ENCODE data around the gene EFNA3. TPM values are rescaled to one million over a fixed set of nuclear protein-coding genes. Genes with fewer than 3 reads are reported as not detected.
A peak's percentile ranks its signal among the peaks of the same experiment; 100 is the strongest.

EFNA3 gene
- total RNA-seq, 4 donors from 2014 or later, result 28.8 to 104 (median 77.6) TPM

DNA sequence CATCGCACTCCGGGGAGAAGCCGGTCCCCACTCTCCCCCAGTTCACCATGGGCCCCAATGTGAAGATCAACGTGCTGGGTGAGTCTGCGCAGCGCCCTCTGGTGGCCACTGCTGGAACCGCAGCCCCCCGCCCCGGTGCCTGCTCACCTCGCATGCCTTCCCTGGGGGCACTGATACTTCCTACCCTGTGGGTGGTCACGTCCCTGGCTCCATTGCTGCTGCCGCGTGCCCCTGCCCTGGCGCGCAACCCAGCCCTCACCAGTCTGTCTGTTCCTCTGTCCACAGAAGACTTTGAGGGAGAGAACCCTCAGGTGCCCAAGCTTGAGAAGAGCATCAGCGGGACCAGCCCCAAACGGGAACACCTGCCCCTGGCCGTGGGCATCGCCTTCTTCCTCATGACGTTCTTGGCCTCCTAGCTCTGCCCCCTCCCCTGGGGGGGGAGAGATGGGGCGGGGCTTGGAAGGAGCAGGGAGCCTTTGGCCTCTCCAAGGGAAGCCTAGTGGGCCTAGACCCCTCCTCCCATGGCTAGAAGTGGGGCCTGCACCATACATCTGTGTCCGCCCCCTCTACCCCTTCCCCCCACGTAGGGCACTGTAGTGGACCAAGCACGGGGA is 7.6 kb downstream of the EFNA3 start:
- Histone ChIP-seq H3K36me3 (no peaks in the 10 kb centered on the region), H3K4me1 (peaks cover 53% of the 10 kb centered on the region), H3K27me3 (peaks cover 31% of the 10 kb centered on the region), H3K4me3 (peak overlapping the region; percentile 61), H3K9me3 (no peaks in the 10 kb centered on the region), H3K27ac (peak overlapping the region; percentile 86)
- DNase-seq (ENCODE audit: low spot score in 2 of 2), result peak in 1 of 2 donors; percentile 89
- TF ChIP-seq, protein P1, sequence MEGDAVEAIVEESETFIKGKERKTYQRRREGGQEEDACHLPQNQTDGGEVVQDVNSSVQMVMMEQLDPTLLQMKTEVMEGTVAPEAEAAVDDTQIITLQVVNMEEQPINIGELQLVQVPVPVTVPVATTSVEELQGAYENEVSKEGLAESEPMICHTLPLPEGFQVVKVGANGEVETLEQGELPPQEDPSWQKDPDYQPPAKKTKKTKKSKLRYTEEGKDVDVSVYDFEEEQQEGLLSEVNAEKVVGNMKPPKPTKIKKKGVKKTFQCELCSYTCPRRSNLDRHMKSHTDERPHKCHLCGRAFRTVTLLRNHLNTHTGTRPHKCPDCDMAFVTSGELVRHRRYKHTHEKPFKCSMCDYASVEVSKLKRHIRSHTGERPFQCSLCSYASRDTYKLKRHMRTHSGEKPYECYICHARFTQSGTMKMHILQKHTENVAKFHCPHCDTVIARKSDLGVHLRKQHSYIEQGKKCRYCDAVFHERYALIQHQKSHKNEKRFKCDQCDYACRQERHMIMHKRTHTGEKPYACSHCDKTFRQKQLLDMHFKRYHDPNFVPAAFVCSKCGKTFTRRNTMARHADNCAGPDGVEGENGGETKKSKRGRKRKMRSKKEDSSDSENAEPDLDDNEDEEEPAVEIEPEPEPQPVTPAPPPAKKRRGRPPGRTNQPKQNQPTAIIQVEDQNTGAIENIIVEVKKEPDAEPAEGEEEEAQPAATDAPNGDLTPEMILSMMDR (IDR thresholded peaks at IDR 0.05), result peak; percentile 94 to 100
- TF ChIP-seq EP300 (IDR thresholded peaks at IDR 0.05), result no peak
- TF ChIP-seq POLR2A (IDR thresholded peaks at IDR 0.05), result no peak
- WGBS, result 0% methylated on average over 1 of the region's 24 CpGs

DNA sequence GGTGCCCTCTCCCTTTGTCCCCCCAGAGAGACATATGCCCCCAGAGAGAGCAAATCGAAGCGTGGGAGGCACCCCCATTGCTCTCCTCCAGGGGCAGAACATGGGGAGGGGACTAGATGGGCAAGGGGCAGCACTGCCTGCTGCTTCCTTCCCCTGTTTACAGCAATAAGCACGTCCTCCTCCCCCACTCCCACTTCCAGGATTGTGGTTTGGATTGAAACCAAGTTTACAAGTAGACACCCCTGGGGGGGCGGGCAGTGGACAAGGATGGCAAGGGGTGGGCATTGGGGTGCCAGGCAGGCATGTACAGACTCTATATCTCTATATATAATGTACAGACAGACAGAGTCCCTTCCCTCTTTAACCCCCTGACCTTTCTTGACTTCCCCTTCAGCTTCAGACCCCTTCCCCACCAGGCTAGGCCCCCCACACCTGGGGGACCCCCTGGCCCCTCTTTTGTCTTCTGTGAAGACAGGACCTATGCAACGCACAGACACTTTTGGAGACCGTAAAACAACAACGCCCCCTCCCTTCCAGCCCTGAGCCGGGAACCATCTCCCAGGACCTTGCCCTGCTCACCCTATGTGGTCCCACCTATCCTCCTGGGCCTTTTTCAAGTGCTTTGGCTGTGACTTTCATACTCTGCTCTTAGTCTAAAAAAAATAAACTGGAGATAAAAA is 8.4 kb downstream of the EFNA3 start:
- TF ChIP-seq, protein P1 (IDR thresholded peaks at IDR 0.05), result no peak
- TF ChIP-seq EP300 (IDR thresholded peaks at IDR 0.05) (no peak), POLR2A (IDR thresholded peaks at IDR 0.05) (no peak), POLR2AphosphoS5 (IDR thresholded peaks at IDR 0.05) (no peak)
- no peak for DNase-seq (ENCODE audit: low spot score in 2 of 2)
- peaks cover 24% of the 10 kb centered on the region for H3K27me3 ChIP-seq
- whole genome bisulfite sequencing, result 66% methylated on average over 6 of the region's 8 CpGs
- H3K4me3 ChIP-seq, result no peak overlapping the region
- H3K9me3 ChIP-seq, result no peaks in the 10 kb centered on the region
- H3K36me3 ChIP-seq, result no peaks in the 10 kb centered on the region
- H3K4me1 ChIP-seq, result peaks cover 51% of the 10 kb centered on the region
- H3K27ac ChIP-seq, result no peak overlapping the region

DNA sequence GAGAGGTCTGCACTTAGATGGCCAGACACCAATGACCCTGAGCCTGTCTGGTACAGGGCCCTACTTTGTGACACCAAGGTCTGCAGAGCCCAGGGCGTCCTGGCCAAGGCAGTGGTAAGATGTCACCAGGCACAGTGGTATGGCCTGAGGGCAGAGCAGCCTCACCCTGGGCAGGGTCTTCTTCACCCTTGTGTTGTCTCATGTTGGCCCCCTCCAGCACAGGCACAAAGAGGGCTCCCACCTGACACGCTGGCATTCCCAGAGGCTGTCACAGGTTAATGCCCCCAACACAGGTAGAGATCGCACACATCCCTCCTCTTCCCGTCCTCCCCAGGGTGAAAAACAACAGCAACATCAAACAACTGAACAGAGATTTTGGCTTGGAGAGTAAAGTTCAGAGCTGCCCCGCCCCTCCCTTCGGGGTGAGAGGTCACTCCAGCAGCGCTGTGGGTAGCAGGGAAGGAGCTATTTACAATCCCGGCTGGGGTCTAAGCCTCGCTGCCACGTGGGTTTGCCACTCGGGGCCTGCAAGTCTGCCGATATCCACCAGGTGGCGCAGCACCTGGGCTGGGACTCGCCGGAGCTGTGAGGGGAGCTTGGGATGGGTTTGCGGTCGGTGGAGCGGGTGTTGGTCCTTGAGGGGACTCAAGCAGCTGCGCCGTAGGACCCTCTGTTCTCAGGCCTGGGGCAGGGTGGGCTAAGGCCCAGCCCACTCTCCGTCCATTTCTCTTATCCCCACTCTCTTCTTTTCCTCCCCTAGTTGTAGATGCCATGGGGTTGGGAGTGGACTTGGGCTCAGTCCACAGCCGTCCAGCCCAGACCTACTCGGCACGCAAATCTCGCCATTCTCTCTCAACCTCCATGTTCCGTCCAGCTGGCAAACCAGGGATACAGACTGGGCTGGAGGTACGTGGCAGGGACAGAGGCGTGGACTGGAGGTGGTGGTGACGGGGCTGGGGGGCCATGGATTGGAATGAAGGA is 12.7 kb downstream of the EFNA3 start:
- Histone ChIP-seq H3K9me3 (no peaks in the 10 kb centered on the region), H3K4me3 (no peak overlapping the region), H3K36me3 (no peaks in the 10 kb centered on the region), H3K27me3 (no peaks in the 10 kb centered on the region), H3K4me1 (peaks cover 25% of the 10 kb centered on the region), H3K27ac (no peak overlapping the region)
- TF ChIP-seq POLR2AphosphoS5 (IDR thresholded peaks at IDR 0.05) (no peak), EP300 (IDR thresholded peaks at IDR 0.05) (no peak), POLR2A (IDR thresholded peaks at IDR 0.05) (no peak)
- TF ChIP-seq, protein P1 (IDR thresholded peaks at IDR 0.05), result peak; percentile 96 to 98
- peak in 1 of 2 donors; percentile 89 for DNase-seq (ENCODE audit: low spot score in 2 of 2)
- WGBS, result 29% methylated on average over 21 of the region's 29 CpGs

DNA sequence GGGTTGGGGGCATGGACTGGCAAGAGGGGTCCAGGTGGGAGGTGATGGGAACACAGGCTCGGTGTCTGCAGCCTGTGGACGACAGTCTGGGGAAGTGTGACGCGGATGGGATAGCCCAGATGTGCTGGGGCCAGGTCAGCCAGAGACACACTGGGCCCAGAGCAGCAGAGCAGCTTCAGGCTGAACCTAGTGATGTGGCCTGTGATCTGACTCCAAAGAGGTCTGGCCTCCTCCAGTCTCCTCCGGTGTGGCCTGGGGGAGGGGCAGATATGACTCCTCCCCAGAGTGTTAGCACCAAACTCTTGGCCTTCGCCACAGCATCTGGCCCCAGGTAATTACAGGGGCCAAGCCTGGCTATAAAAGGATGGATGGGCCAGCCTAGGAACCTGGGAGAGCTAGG is 13.5 kb downstream of the EFNA3 start:
- TF ChIP-seq EP300 (IDR thresholded peaks at IDR 0.05) (no peak), POLR2A (IDR thresholded peaks at IDR 0.05) (no peak), POLR2AphosphoS5 (IDR thresholded peaks at IDR 0.05) (no peak)
- TF ChIP-seq, protein P1 (IDR thresholded peaks at IDR 0.05), result no peak
- DNase-seq (ENCODE audit: low spot score in 2 of 2), result no peak
- Histone ChIP-seq H3K36me3 (no peaks in the 10 kb centered on the region), H3K4me1 (peaks cover 20% of the 10 kb centered on the region), H3K27ac (no peak overlapping the region), H3K27me3 (no peaks in the 10 kb centered on the region), H3K9me3 (no peaks in the 10 kb centered on the region), H3K4me3 (no peak overlapping the region)
- 81% methylated on average over 6 of the region's 6 CpGs for WGBS

Data from suprapubic skin (tissue), 4 donors.